GM12878 (cell line): ENCODE measurements around the gene HERC5. TPM values are rescaled to one million over a fixed set of nuclear protein-coding genes. Genes with fewer than 3 reads are reported as not detected.

Experiments
- ATAC-seq: fragments of 200-7000 bp; cut with Tn5 transposase; 3 replicates; pipeline ENCODE4 v1.9.1; 2020; ENCODE audit warnings: mild to moderate bottlenecking, moderate library complexity
- BruUV-seq: library from RNA; stranded (reverse); fragments of 400-500 nt; replicated peaks from 2 replicates; lab custom pipeline; 2021; lab: Mats Ljungman, UMichigan
- CTCF ChIA-PET: fragments of 300-600 bp; sonication (Branson Sonifier 250); formaldehyde crosslinking; extraction: SDS; loops from one replicate; lab custom pipeline; 2021; ENCODE audit warnings: inconsistent platforms; lab: Yijun Ruan, JAX
- POLR2A ChIA-PET: fragments of 350-600 bp; formaldehyde crosslinking; extraction: SDS; loops from one replicate; lab custom pipeline; 2021; ENCODE audit warnings: inconsistent platforms; lab: Charles Lee
- RAD21 ChIA-PET: fragments of 300-600 bp; sonication (Branson Sonifier 250); formaldehyde crosslinking; loops from one replicate; lab custom pipeline; 2023; ENCODE audit warnings: antibody characterized with exemption; ENCODE audit not compliant: unreplicated experiment; lab: Charles Lee
- SMC1A ChIA-PET: fragments of 300-600 bp; sonication (Branson Sonifier 250); formaldehyde crosslinking; loops from one replicate; lab custom pipeline; 2023; ENCODE audit not compliant: unreplicated experiment, uncharacterized antibody; lab: Charles Lee
- DNase-seq: peaks from one replicate; pipeline ENCODE4 v3.0.0-alpha.2; 2011; ENCODE audit warnings: low read depth, low spot score
- FAIRE-seq: peaks from 3 replicates; lab custom pipeline; 2011; peaks lifted over from hg19 to GRCh38; lab: Jason Lieb, UNC
- H2AFZ ChIP-seq: 2 replicates; pipeline ENCODE4 v1.6.0; 2011; ENCODE audit warnings: low read depth, low read length, control low read depth; ENCODE audit not compliant: control insufficient read depth
- H3K27ac ChIP-seq: 2 replicates; pipeline ENCODE4 v1.5.1; 2011; ENCODE audit warnings: control low read depth; ENCODE audit not compliant: control insufficient read depth, insufficient read depth
- H3K27me3 ChIP-seq, 2 experiments: replicated peaks in 1 of 2; 2 replicates each; pipeline versions ENCODE4 v1.6.0 to v1.6.1; 2011; ENCODE audit warnings: low read length in 1 of 2; ENCODE audit not compliant: control insufficient read depth in 2 of 2, insufficient read depth in 2 of 2
- H3K36me3 ChIP-seq, 2 experiments: 2 replicates each; pipeline ENCODE4 v1.5.1; 2011; ENCODE audit warnings: low read length in 1 of 2; ENCODE audit not compliant: control insufficient read depth in 2 of 2, insufficient read depth in 2 of 2
- H3K4me1 ChIP-seq: 2 replicates; pipeline ENCODE4 v1.6.1; 2011; ENCODE audit warnings: mild to moderate bottlenecking, low read length, moderate library complexity, mixed read lengths; ENCODE audit not compliant: control insufficient read depth, insufficient read depth
- H3K4me2 ChIP-seq: 2 replicates; pipeline ENCODE4 v1.6.0; 2011; ENCODE audit warnings: control low read depth; ENCODE audit not compliant: control insufficient read depth, insufficient read depth
- H3K4me3 ChIP-seq: fragments of 200-600 bp; sonication (generic); 2 replicates; pipeline ENCODE4 v1.5.1; 2016
- H3K79me2 ChIP-seq: 2 replicates; pipeline ENCODE4 v1.6.0; 2011; ENCODE audit warnings: low read length; ENCODE audit not compliant: control insufficient read depth, insufficient read depth
- H3K9ac ChIP-seq: 2 replicates; pipeline ENCODE4 v1.8.0; 2011; ENCODE audit warnings: low read length, control low read depth, mixed read lengths; ENCODE audit not compliant: control insufficient read depth, insufficient read depth
- H3K9me3 ChIP-seq: replicated peaks from 3 replicates; pipeline ENCODE4 v1.5.1; 2011; ENCODE audit warnings: mild to moderate bottlenecking, low read length; ENCODE audit not compliant: control insufficient read depth, insufficient read depth
- H4K20me1 ChIP-seq: 2 replicates; pipeline ENCODE4 v1.6.0; 2011; ENCODE audit not compliant: control insufficient read depth, insufficient read depth
- ASH2L ChIP-seq: fragments of 300-600, 200-600 bp; sonication (generic); IDR thresholded peaks from 2 replicates; pipeline ENCODE4 v1.6.1; 2017; ENCODE audit warnings: low read depth, mild to moderate bottlenecking, borderline replicate concordance
- ATF3 ChIP-seq: IDR thresholded peaks from 2 replicates; pipeline ENCODE4 v1.6.1; 2011; ENCODE audit warnings: low read depth, mild to moderate bottlenecking, low read length, moderate library complexity, borderline replicate concordance; ENCODE audit errors: extremely low read depth
- BACH1 ChIP-seq: fragments of 450-650 bp; IDR thresholded peaks from 2 replicates; pipeline ENCODE4 v1.6.1; 2017; ENCODE audit warnings: mild to moderate bottlenecking, borderline replicate concordance
- BMI1 ChIP-seq: fragments of 450-650 bp; IDR thresholded peaks from 2 replicates; pipeline ENCODE4 v1.6.1; 2016; ENCODE audit warnings: mild to moderate bottlenecking, moderate library complexity, borderline replicate concordance
- DPF2 ChIP-seq: fragments of 450-650 bp; IDR thresholded peaks from 2 replicates; pipeline ENCODE4 v1.6.1; 2017; ENCODE audit warnings: mild to moderate bottlenecking
- E2F8 ChIP-seq: fragments of 450-650 bp; IDR thresholded peaks from 2 replicates; pipeline ENCODE4 v1.6.1; 2018; ENCODE audit warnings: mild to moderate bottlenecking, low read depth, moderate library complexity; ENCODE audit not compliant: partially characterized antibody
- FOXM1 ChIP-seq: IDR thresholded peaks from 2 replicates; pipeline ENCODE4 v1.6.1; 2012; ENCODE audit warnings: low read depth, mild to moderate bottlenecking, inconsistent platforms, low read length, moderate library complexity
- GATAD2B ChIP-seq: fragments of 450-650 bp; conservative IDR thresholded peaks from 2 replicates; pipeline ENCODE4 v1.6.1; 2017; ENCODE audit warnings: low read depth, mild to moderate bottlenecking, moderate library complexity
- MEF2B ChIP-seq: fragments of 450-650 bp; IDR thresholded peaks from 2 replicates; pipeline ENCODE4 v1.6.1; 2018; ENCODE audit warnings: mild to moderate bottlenecking, moderate library complexity; ENCODE audit not compliant: partially characterized antibody, poor library complexity, severe bottlenecking
- MYB ChIP-seq: fragments of 150-350 bp; IDR thresholded peaks from 2 replicates; pipeline ENCODE4 v1.6.1; 2014; ENCODE audit warnings: mild to moderate bottlenecking, low read depth, low read length, borderline replicate concordance
- NBN ChIP-seq: fragments of 450-650 bp; IDR thresholded peaks from 2 replicates; pipeline ENCODE4 v1.6.1; 2016
- PAX5 ChIP-seq: IDR thresholded peaks from 2 replicates; pipeline ENCODE4 v1.6.1; 2011; ENCODE audit warnings: low read depth, low read length, borderline replicate concordance
- PAX8 ChIP-seq: fragments of 450-650 bp; IDR thresholded peaks from 2 replicates; pipeline ENCODE4 v1.6.1; 2017; ENCODE audit warnings: mild to moderate bottlenecking, moderate library complexity
- RBBP5 ChIP-seq: fragments of 200-600 bp; sonication (generic); conservative IDR thresholded peaks from 2 replicates; pipeline ENCODE4 v1.6.1; 2016
- RELB ChIP-seq: fragments of 450-650 bp; IDR thresholded peaks from 2 replicates; pipeline ENCODE4 v1.6.1; 2017; ENCODE audit warnings: low read depth, mild to moderate bottlenecking, moderate library complexity
- SIX5 ChIP-seq: IDR thresholded peaks from 2 replicates; pipeline ENCODE4 v1.6.1; 2011; ENCODE audit warnings: mild to moderate bottlenecking, low read depth, low read length, moderate library complexity; ENCODE audit not compliant: severe bottlenecking
- SMAD5 ChIP-seq: IDR thresholded peaks from 2 replicates; pipeline ENCODE4 v1.6.1; 2016; ENCODE audit warnings: antibody characterized with exemption, low read depth
- SP1 ChIP-seq: IDR thresholded peaks from one replicate; pipeline ENCODE4 v1.6.1; 2011; ENCODE audit warnings: low read depth, low read length
- SREBF1 ChIP-seq: IDR thresholded peaks from 2 replicates; pipeline ENCODE4 v1.6.1; 2012; ENCODE audit warnings: mild to moderate bottlenecking, low read length
- ZNF217 ChIP-seq: fragments of 450-650 bp; IDR thresholded peaks from 2 replicates; pipeline ENCODE4 v1.6.1; 2017; ENCODE audit warnings: antibody characterized with exemption, mild to moderate bottlenecking
- ZNF274 ChIP-seq: IDR thresholded peaks from one replicate; pipeline ENCODE4 v1.8.0; 2011; ENCODE audit not compliant: insufficient read length, insufficient read depth
- WGBS: methylation state at CpG from one replicate; pipeline ENCODE4 v1.1.6; 2016; ENCODE audit warnings: low lambda C conversion rate; ENCODE audit not compliant: insufficient replicate concordance, insufficient coverage; ENCODE audit errors: missing lambda C conversion rate; 5-methylcytosine and 5-hydroxymethylcytosine counted together
- in situ Hi-C: fragments of 300-500 bp; cut with MboI; formaldehyde crosslinking; loops from 9 replicates; pipeline ENCODE4 v1.14.3; 2018; ENCODE audit warnings: mixed read lengths
- intact Hi-C: fragments of 100-400 bp; cut with micrococcal nuclease; formaldehyde crosslinking; loops from one replicate; pipeline ENCODE4 v1.14.2; 2022; ENCODE audit not compliant: unreplicated experiment
- polyA plus RNA-seq, 11 experiments: library from polyadenylated mRNA; depleted of rRNA in 4 of 11; unstranded in 6 of 11; stranded (reverse) in 5 of 11; fragments of >200 nt; fragmentation: Nextera tagmentation in 4 of 11; fragmentation: Illumina TruSeq in 1 of 11; extraction: Ambion mirVana in 4 of 11; extraction: Trizol in 1 of 11; gene quantifications; 1 replicate in 1 of 11; 2 replicates in 10 of 11; pipeline versions ENCODE4 v1.2.1 to v1.2.3, GENCODE V29; 2011 to 2016; ENCODE audit warnings: inconsistent platforms in 2 of 11, missing spikeins in 2 of 11, low read depth in 1 of 11
- total RNA-seq, 4 experiments: library from RNA; depleted of rRNA in 3 of 4; stranded (reverse); fragments of >200 nt in 3 of 4; fragmentation: Illumina TruSeq in 1 of 4; extraction: Trizol in 1 of 4; gene quantifications; 2 replicates each; pipeline versions ENCODE4 v1.2.1 to v1.2.3, GENCODE V29; 2013 to 2021

Gene HERC5
- total and polyA plus RNA-seq, 10 of the 15 experiments (the other 5 are each of a cell fraction or from before 2014, with no cell fraction given): 12.5 to 60.7 (median 25.1) TPM

GRCh38 chr4:88419874-88420273, 37.0 kb upstream of the HERC5 start (continued):
- 0 out of 2 replicates have a peak, but pooled peaks have one; percentile 44 for TF ChIP-seq NBN
- peak; percentile 72 for TF ChIP-seq MEF2B
- TF ChIP-seq, all 136 proteins: peak for 8

GRCh38 chr4:88420844-88421243, 36.1 kb upstream of the HERC5 start:
- CTCF ChIA-PET: interaction anchor here (1.0 to 1.3 kb wide), 2 partner anchors 34 to 94 kb away, joined by 4 to 6 read pairs; no protein-coding TSS in a partner anchor
- RAD21 ChIA-PET: interaction anchor here (1.0 to 2.2 kb wide), 3 partner anchors 10 to 35 kb away, joined by 3 to 10 read pairs (median 4); no protein-coding TSS in a partner anchor
- in situ Hi-C loops: no loop called here
- Histone ChIP-seq H3K9ac (no peak overlapping the region), H3K27ac (no peak overlapping the region), H3K4me3 (no peak overlapping the region), H3K36me3 (peaks cover 0 to 3% of the 10 kb centered on the region in 2 experiments; a peak in 1 of 4 replicates), H4K20me1 (no peaks in the 10 kb centered on the region), H2AFZ (no peak overlapping the region), H3K9me3 (no peaks in the 10 kb centered on the region; the same call in 2 of the 3 replicates), H3K4me2 (no peak overlapping the region), H3K4me1 (peaks cover 6% of the 10 kb centered on the region; the same call in 1 of the 2 replicates), H3K27me3 (no peaks in the 10 kb centered on the region), H3K79me2 (no peaks in the 10 kb centered on the region)
- BruUV-seq: no TSS peak
- SMC1A ChIA-PET: interaction anchor here (0.6 to 2.3 kb wide), 10 partner anchors 10 to 401 kb away, joined by 3 to 9 read pairs (median 4); partner anchors contain the start of genes HERC5 and HERC6
- no peak for DNase-seq
- POLR2A ChIA-PET: interaction anchor here (2.0 kb wide), 1 partner anchor 36 kb away, joined by 7 read pairs; the partner anchor contains the start of gene HERC5
- FAIRE-seq: no peak
- 95% methylated on average over 1 of the region's 1 CpG for WGBS
- no peak for ATAC-seq
- intact Hi-C loops: no loop called here
- TF ChIP-seq ZNF217 (no peak), ASH2L (no peak), SP1 (no peak), RELB (no peak), DPF2 (no peak), BMI1 (no peak), BACH1 (no peak), FOXM1 (no peak), SREBF1 (no peak), MYB (no peak), PAX8 (no peak), ZNF274 (no peak), E2F8 (no peak), SIX5 (no peak), SMAD5 (no peak), ATF3 (no peak), RBBP5 (no peak), PAX5 (no peak), GATAD2B (no peak)
